Prostate gland (tissue), 2 donors: ENCODE measurements around the gene XPO5.

Source experiments
- CTCF ChIP-seq, 4 experiments: fragments of 200-600 bp in 2 of 4; fragments of 450-650 bp in 2 of 4; sonication (generic) in 2 of 4; IDR thresholded peaks; 1 replicate in 3 of 4; 2 replicates in 1 of 4; pipeline ENCODE4 v1.5.1; 2016 to 2019; ENCODE audit warnings: antibody characterized with exemption in 4 of 4, mild to moderate bottlenecking in 2 of 4, moderate library complexity in 2 of 4
- POLR2AphosphoS5 ChIP-seq: sonication (generic); formaldehyde crosslinking; IDR thresholded peaks from one replicate; pipeline ENCODE4 v1.6.1; 2017; ENCODE audit warnings: antibody characterized with exemption

GRCh38 chr6:43572015-43572414 is 3.8 kb downstream of the XPO5 start:
- TF ChIP-seq CTCF (IDR thresholded peaks at IDR 0.05) (no peak), POLR2AphosphoS5 (no peak)
